Measurements from ENCODE around the gene KRT6A. TPM values are rescaled to one million over a fixed set of nuclear protein-coding genes. Genes with fewer than 3 reads are reported as not detected.
"Not testable (repeated sequence)": the region's sequence is repeated elsewhere in the genome, so short reads cannot be mapped to it uniquely, and the experiment has no call there.

The KRT6A gene
- total and polyA plus RNA-seq, 2 donors (not counting 1 experiment from before 2014, with no cell fraction given) = not detected

DNA sequence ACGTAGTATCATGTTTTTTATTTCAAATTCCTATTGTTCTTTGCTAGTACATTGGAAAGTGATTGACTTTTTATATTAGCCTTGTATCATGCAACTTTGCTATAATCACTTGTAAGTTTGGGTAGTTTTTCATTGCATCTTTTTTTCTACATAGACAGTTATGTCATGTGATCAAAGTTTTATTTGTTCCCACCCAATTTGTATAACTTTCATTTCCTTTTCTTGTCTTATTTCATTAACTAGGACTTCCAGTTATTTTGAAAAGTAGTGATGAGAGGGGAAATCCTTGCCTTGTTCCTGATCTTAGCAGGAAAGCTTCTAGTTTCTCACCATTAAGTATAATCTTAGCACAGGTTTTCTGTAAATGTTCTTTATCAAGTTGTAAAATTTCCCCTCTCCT, 9.8 kb upstream of the KRT6A start:
- TF ChIP-seq EZH2 (IDR thresholded peaks at IDR 0.05; ENCODE audit: borderline replicate concordance, insufficient read depth, low read depth, low read length, poor library complexity, severe bottlenecking) = no peak
- TF ChIP-seq, protein P1, sequence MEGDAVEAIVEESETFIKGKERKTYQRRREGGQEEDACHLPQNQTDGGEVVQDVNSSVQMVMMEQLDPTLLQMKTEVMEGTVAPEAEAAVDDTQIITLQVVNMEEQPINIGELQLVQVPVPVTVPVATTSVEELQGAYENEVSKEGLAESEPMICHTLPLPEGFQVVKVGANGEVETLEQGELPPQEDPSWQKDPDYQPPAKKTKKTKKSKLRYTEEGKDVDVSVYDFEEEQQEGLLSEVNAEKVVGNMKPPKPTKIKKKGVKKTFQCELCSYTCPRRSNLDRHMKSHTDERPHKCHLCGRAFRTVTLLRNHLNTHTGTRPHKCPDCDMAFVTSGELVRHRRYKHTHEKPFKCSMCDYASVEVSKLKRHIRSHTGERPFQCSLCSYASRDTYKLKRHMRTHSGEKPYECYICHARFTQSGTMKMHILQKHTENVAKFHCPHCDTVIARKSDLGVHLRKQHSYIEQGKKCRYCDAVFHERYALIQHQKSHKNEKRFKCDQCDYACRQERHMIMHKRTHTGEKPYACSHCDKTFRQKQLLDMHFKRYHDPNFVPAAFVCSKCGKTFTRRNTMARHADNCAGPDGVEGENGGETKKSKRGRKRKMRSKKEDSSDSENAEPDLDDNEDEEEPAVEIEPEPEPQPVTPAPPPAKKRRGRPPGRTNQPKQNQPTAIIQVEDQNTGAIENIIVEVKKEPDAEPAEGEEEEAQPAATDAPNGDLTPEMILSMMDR (IDR thresholded peaks at IDR 0.05) = no peak
- Mint-ChIP-seq H3K4me1 (no peaks in the 10 kb centered on the region), H3K4me3 (no peak overlapping the region), H3K27me3 (peaks cover 35% of the 10 kb centered on the region), H3K27ac (no peak overlapping the region), H3K9me3 (ENCODE audit: insufficient read depth) (no peaks in the 10 kb centered on the region)
- Histone ChIP-seq H3K27me3 (replicated peaks in 1 of 4; ENCODE audit: control extremely low read depth in 1 of 4, control insufficient read depth in 3 of 4, insufficient read depth in 4 of 4, low read length in 3 of 4) (peaks cover 0 to 10% (median 2%) of the 10 kb centered on the region in 4 experiments), H3K4me3 (ENCODE audit: control extremely low read depth in 1 of 5, extremely low read depth in 1 of 5, insufficient read depth in 1 of 5, low read depth in 2 of 5, low read length in 4 of 5) (no peak overlapping the region), H3K4me2 (replicated peaks; ENCODE audit: low read depth, low read length, poor library complexity, severe bottlenecking) (no peak overlapping the region), H3K4me1 (ENCODE audit: control insufficient read depth in 2 of 2, insufficient read depth in 2 of 2, low read length in 2 of 2) (no peaks in the 10 kb centered on the region), H3K36me3 (replicated peaks in 1 of 2; ENCODE audit: control extremely low read depth in 1 of 2, control insufficient read depth in 1 of 2, extremely low read depth in 1 of 2, insufficient read depth in 2 of 2, low read length in 1 of 2) (no peaks in the 10 kb centered on the region), H3K9me3 (ENCODE audit: control extremely low read depth in 1 of 3, control insufficient read depth in 2 of 3, insufficient read depth in 1 of 3, low read length in 2 of 3) (peaks cover 0 to 3% (median 0%) of the 10 kb centered on the region in 3 donors), H3K79me2 (ENCODE audit: control insufficient read depth, insufficient read depth, low read length) (no peaks in the 10 kb centered on the region), H3K9ac (ENCODE audit: low read length) (no peak overlapping the region), H3K27ac (ENCODE audit: low read length in 2 of 2) (no peak overlapping the region), H4K20me1 (ENCODE audit: control insufficient read depth, insufficient read depth, low read length, poor library complexity, severe bottlenecking) (no peaks in the 10 kb centered on the region), H2AFZ (ENCODE audit: insufficient read depth, low read depth, low read length, poor library complexity, severe bottlenecking) (no peak overlapping the region)
- intact Hi-C loops (cut with micrococcal nuclease) = no loop called here
- ATAC-seq (ENCODE audit: low read depth) = no peak
- no peak for DNase-seq
- POLR2A ChIA-PET = no interaction called here
- no CpG with 5 or more reads among the region's 1 CpG for WGBS (ENCODE audit: insufficient coverage)
- CTCF ChIA-PET = no interaction called here

DNA sequence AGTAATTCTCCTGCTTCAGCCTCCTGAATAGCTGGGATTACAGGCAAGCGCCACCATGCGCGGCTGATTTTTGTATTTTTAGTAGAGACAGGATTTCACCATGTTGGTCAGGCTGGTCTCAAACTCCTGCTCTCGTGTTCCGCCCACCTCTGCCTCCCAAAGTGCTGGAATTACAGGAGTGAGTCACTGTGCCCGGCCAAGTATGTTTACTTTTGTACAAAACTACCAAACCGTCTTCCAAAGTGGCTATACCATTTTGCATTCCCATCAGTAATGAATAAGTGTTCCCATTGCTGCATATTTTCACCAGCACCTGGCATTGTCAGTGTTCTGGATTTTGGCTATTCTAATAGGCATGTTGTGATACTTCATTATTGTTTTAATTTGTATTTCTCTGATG, 8.4 kb upstream of the KRT6A start:
- Mint-ChIP-seq H3K4me1 (no peaks in the 10 kb centered on the region), H3K4me3 (no peak overlapping the region), H3K9me3 (ENCODE audit: insufficient read depth) (no peaks in the 10 kb centered on the region), H3K27ac (no peak overlapping the region), H3K27me3 (peaks cover 24% of the 10 kb centered on the region)
- Histone ChIP-seq H2AFZ (ENCODE audit: insufficient read depth, low read depth, low read length, poor library complexity, severe bottlenecking) (no peak overlapping the region), H4K20me1 (ENCODE audit: control insufficient read depth, insufficient read depth, low read length, poor library complexity, severe bottlenecking) (no peaks in the 10 kb centered on the region), H3K79me2 (ENCODE audit: control insufficient read depth, insufficient read depth, low read length) (no peaks in the 10 kb centered on the region), H3K36me3 (replicated peaks in 1 of 2; ENCODE audit: control extremely low read depth in 1 of 2, control insufficient read depth in 1 of 2, extremely low read depth in 1 of 2, insufficient read depth in 2 of 2, low read length in 1 of 2) (no peaks in the 10 kb centered on the region), H3K4me3 (ENCODE audit: control extremely low read depth in 1 of 5, extremely low read depth in 1 of 5, insufficient read depth in 1 of 5, low read depth in 2 of 5, low read length in 4 of 5) (no peak overlapping the region), H3K4me2 (replicated peaks; ENCODE audit: low read depth, low read length, poor library complexity, severe bottlenecking) (no peak overlapping the region), H3K27me3 (replicated peaks in 1 of 4; ENCODE audit: control extremely low read depth in 1 of 4, control insufficient read depth in 3 of 4, insufficient read depth in 4 of 4, low read length in 3 of 4) (peaks cover 0 to 5% (median 1%) of the 10 kb centered on the region in 4 experiments), H3K9me3 (ENCODE audit: control extremely low read depth in 1 of 3, control insufficient read depth in 2 of 3, insufficient read depth in 1 of 3, low read length in 2 of 3) (peaks cover 0 to 3% (median 0%) of the 10 kb centered on the region in 3 donors), H3K4me1 (ENCODE audit: control insufficient read depth in 2 of 2, insufficient read depth in 2 of 2, low read length in 2 of 2) (no peaks in the 10 kb centered on the region), H3K9ac (ENCODE audit: low read length) (no peak overlapping the region), H3K27ac (ENCODE audit: low read length in 2 of 2) (no peak overlapping the region)
- ATAC-seq (ENCODE audit: low read depth) = no peak
- intact Hi-C loops (cut with micrococcal nuclease) = no loop called here
- CTCF ChIA-PET = no interaction called here
- WGBS (ENCODE audit: insufficient coverage) = 100% methylated on average over 3 of the region's 7 CpGs
- POLR2A ChIA-PET = no interaction called here
- TF ChIP-seq, protein P1 (IDR thresholded peaks at IDR 0.05) = no peak
- no peak for TF ChIP-seq EZH2 (IDR thresholded peaks at IDR 0.05; ENCODE audit: borderline replicate concordance, insufficient read depth, low read depth, low read length, poor library complexity, severe bottlenecking)
- no peak for DNase-seq

DNA sequence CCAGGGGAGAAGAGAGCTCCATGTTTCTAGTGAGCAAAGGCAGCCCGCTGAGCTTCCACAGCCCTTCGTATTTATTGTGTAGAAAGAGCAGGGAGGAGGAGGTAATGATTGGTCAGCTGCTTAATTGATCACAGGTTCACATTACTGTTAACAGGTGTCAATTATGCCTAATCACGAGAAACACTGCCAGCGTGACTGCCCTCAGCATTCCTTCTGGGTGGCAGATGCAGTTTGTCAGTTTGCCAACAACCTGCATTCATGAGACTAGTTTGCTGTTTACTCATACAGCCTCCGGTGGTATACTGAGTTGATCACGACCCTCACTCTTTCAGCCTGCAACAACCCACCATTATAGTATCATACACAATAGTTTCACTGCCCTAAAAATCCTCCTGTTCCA, 7.5 kb upstream of the KRT6A start:
- H3K4me3 ChIP-seq (ENCODE audit: control extremely low read depth in 1 of 5, extremely low read depth in 1 of 5, insufficient read depth in 1 of 5, low read depth in 2 of 5, low read length in 4 of 5); H3K9me3 Mint-ChIP-seq (ENCODE audit: insufficient read depth); POLR2A ChIA-PET; H4K20me1 ChIP-seq (ENCODE audit: control insufficient read depth, insufficient read depth, low read length, poor library complexity, severe bottlenecking); DNase-seq; H3K27me3 ChIP-seq (replicated peaks in 1 of 4; ENCODE audit: control extremely low read depth in 1 of 4, control insufficient read depth in 3 of 4, insufficient read depth in 4 of 4, low read length in 3 of 4); H3K4me1 ChIP-seq (ENCODE audit: control insufficient read depth in 2 of 2, insufficient read depth in 2 of 2, low read length in 2 of 2); H3K79me2 ChIP-seq (ENCODE audit: control insufficient read depth, insufficient read depth, low read length); H3K27ac Mint-ChIP-seq; H3K27ac ChIP-seq (ENCODE audit: low read length in 2 of 2); H3K36me3 ChIP-seq (replicated peaks in 1 of 2; ENCODE audit: control extremely low read depth in 1 of 2, control insufficient read depth in 1 of 2, extremely low read depth in 1 of 2, insufficient read depth in 2 of 2, low read length in 1 of 2); H3K9ac ChIP-seq (ENCODE audit: low read length); intact Hi-C loops (cut with micrococcal nuclease); H3K4me3 Mint-ChIP-seq; H3K9me3 ChIP-seq (ENCODE audit: control extremely low read depth in 1 of 3, control insufficient read depth in 2 of 3, insufficient read depth in 1 of 3, low read length in 2 of 3); ATAC-seq (ENCODE audit: low read depth); H2AFZ ChIP-seq (ENCODE audit: insufficient read depth, low read depth, low read length, poor library complexity, severe bottlenecking); H3K4me2 ChIP-seq (replicated peaks; ENCODE audit: low read depth, low read length, poor library complexity, severe bottlenecking); H3K4me1 Mint-ChIP-seq: not testable (repeated sequence)
- CTCF ChIA-PET = interaction anchor here (1.2 kb wide), 1 partner anchor 20 kb away, joined by 3 read pairs; no protein-coding TSS in a partner anchor
- H3K27me3 Mint-ChIP-seq = peaks cover 18% of the 10 kb centered on the region
- 92% methylated on average over 5 of the region's 6 CpGs for WGBS (ENCODE audit: insufficient coverage)

Data from B cell (primary cell).